Measurements from ENCODE around the gene TKTL1. TPM values are rescaled to one million over a fixed set of nuclear protein-coding genes. Genes with fewer than 3 reads are reported as not detected.

The TKTL1 gene
- polyA plus RNA-seq, 1 donor from 2014 or later = 0.14 TPM

DNA sequence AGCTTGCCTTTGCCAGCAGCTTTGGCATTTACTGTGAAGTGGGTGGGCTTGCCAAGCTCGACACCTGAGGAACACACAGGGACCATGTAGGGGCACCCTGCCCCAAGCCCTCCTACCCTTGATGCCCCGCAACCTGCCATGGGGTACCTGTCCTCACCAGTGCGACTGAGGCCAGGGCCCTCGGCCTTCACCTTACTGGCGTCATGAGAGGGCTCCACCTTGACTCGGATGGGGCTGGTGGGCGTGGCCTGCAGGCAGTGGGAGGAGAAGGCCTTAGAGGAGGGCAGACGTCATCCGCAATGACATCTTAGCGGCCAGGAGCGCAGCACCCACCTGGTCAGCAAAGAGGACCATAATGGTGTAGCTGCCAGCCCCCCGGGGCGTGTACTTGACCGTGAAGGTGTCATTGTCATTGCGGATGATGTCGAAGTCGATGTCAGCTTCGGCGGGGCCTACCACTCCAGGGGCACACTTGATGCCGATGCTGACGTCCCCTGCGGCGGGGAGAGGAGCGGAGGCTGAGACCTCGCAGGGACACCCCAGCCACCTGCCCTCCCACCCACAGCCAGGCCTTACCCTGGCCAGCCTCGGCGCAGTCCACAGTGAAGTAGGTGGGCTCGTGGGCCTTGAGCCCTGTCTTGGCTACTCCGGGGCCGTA, 66.6 kb downstream of the TKTL1 start:
- no peaks in the 10 kb centered on the region for H4K20me1 ChIP-seq (ENCODE audit: insufficient read depth)
- H2AFZ ChIP-seq (ENCODE audit: low read depth, low read length) = no peak overlapping the region
- no peaks in the 10 kb centered on the region for H3K9me2 ChIP-seq (ENCODE audit: insufficient read depth, low read length)
- H3K9ac ChIP-seq (ENCODE audit: low read length) = no peak overlapping the region
- H3F3A ChIP-seq (ENCODE audit: insufficient read depth, low read length, poor library complexity, severe bottlenecking) = no peaks in the 10 kb centered on the region
- TF ChIP-seq RAD21 (conservative IDR thresholded peaks at IDR 0.05) = no peak
- TF ChIP-seq EP300 (conservative IDR thresholded peaks at IDR 0.05; ENCODE audit: poor library complexity, severe bottlenecking) = no peak
- TF ChIP-seq, protein P1, sequence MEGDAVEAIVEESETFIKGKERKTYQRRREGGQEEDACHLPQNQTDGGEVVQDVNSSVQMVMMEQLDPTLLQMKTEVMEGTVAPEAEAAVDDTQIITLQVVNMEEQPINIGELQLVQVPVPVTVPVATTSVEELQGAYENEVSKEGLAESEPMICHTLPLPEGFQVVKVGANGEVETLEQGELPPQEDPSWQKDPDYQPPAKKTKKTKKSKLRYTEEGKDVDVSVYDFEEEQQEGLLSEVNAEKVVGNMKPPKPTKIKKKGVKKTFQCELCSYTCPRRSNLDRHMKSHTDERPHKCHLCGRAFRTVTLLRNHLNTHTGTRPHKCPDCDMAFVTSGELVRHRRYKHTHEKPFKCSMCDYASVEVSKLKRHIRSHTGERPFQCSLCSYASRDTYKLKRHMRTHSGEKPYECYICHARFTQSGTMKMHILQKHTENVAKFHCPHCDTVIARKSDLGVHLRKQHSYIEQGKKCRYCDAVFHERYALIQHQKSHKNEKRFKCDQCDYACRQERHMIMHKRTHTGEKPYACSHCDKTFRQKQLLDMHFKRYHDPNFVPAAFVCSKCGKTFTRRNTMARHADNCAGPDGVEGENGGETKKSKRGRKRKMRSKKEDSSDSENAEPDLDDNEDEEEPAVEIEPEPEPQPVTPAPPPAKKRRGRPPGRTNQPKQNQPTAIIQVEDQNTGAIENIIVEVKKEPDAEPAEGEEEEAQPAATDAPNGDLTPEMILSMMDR (IDR thresholded peaks at IDR 0.05; ENCODE audit: poor library complexity, severe bottlenecking) = no peak
- TF ChIP-seq EZH2 (IDR thresholded peaks at IDR 0.05; ENCODE audit: borderline replicate concordance, insufficient read depth, low read length, poor library complexity, severe bottlenecking) = no peak
- TF ChIP-seq SMC3 (conservative IDR thresholded peaks at IDR 0.05; ENCODE audit: poor library complexity) = no peak
- TF ChIP-seq POLR2AphosphoS5 (IDR thresholded peaks at IDR 0.05) = no peak
- no peak for TF ChIP-seq TAF1 (IDR thresholded peaks at IDR 0.05; ENCODE audit: low read depth)
- TF ChIP-seq MXI1 (conservative IDR thresholded peaks at IDR 0.05; ENCODE audit: poor library complexity, severe bottlenecking) = no peak
- TF ChIP-seq, protein P2, sequence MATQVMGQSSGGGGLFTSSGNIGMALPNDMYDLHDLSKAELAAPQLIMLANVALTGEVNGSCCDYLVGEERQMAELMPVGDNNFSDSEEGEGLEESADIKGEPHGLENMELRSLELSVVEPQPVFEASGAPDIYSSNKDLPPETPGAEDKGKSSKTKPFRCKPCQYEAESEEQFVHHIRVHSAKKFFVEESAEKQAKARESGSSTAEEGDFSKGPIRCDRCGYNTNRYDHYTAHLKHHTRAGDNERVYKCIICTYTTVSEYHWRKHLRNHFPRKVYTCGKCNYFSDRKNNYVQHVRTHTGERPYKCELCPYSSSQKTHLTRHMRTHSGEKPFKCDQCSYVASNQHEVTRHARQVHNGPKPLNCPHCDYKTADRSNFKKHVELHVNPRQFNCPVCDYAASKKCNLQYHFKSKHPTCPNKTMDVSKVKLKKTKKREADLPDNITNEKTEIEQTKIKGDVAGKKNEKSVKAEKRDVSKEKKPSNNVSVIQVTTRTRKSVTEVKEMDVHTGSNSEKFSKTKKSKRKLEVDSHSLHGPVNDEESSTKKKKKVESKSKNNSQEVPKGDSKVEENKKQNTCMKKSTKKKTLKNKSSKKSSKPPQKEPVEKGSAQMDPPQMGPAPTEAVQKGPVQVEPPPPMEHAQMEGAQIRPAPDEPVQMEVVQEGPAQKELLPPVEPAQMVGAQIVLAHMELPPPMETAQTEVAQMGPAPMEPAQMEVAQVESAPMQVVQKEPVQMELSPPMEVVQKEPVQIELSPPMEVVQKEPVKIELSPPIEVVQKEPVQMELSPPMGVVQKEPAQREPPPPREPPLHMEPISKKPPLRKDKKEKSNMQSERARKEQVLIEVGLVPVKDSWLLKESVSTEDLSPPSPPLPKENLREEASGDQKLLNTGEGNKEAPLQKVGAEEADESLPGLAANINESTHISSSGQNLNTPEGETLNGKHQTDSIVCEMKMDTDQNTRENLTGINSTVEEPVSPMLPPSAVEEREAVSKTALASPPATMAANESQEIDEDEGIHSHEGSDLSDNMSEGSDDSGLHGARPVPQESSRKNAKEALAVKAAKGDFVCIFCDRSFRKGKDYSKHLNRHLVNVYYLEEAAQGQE (IDR thresholded peaks at IDR 0.05; ENCODE audit: borderline replicate concordance) = no peak
- H3K36me3 ChIP-seq (ENCODE audit: insufficient read depth, low read length) = no peaks in the 10 kb centered on the region
- H3K27ac ChIP-seq (ENCODE audit: low read length) = no peak overlapping the region
- H3K4me2 ChIP-seq (ENCODE audit: low read length) = no peak overlapping the region
- H3K79me2 ChIP-seq (replicated peaks; ENCODE audit: insufficient read depth, low read length) = no peaks in the 10 kb centered on the region
- no peaks in the 10 kb centered on the region for H3K9me3 ChIP-seq (ENCODE audit: low read length)
- H3K4me3 ChIP-seq (ENCODE audit: low read length) = no peak overlapping the region
- no peaks in the 10 kb centered on the region for H3K27me3 ChIP-seq (ENCODE audit: insufficient read depth, low read depth, low read length)

GRCh38 chrX:154363706-154364439, 68.3 kb downstream of the TKTL1 start:
- H2AFZ ChIP-seq (ENCODE audit: low read depth, low read length) = no peak overlapping the region
- no peak overlapping the region for H3K9ac ChIP-seq (ENCODE audit: low read length)
- no peaks in the 10 kb centered on the region for H3K27me3 ChIP-seq (ENCODE audit: insufficient read depth, low read depth, low read length)
- H4K20me1 ChIP-seq (ENCODE audit: insufficient read depth) = no peaks in the 10 kb centered on the region
- TF ChIP-seq TAF1 (IDR thresholded peaks at IDR 0.05; ENCODE audit: low read depth) = no peak
- TF ChIP-seq RAD21 (conservative IDR thresholded peaks at IDR 0.05) = no peak
- TF ChIP-seq MXI1 (conservative IDR thresholded peaks at IDR 0.05; ENCODE audit: poor library complexity, severe bottlenecking) = no peak
- no peak overlapping the region for H3K4me3 ChIP-seq (ENCODE audit: low read length)
- no peaks in the 10 kb centered on the region for H3K9me2 ChIP-seq (ENCODE audit: insufficient read depth, low read length)
- no peaks in the 10 kb centered on the region for H3F3A ChIP-seq (ENCODE audit: insufficient read depth, low read length, poor library complexity, severe bottlenecking)
- no peaks in the 10 kb centered on the region for H3K9me3 ChIP-seq (ENCODE audit: low read length)
- H3K79me2 ChIP-seq (replicated peaks; ENCODE audit: insufficient read depth, low read length) = peaks cover 11% of the 10 kb centered on the region
- H3K27ac ChIP-seq (ENCODE audit: low read length) = no peak overlapping the region
- no peaks in the 10 kb centered on the region for H3K36me3 ChIP-seq (ENCODE audit: insufficient read depth, low read length)
- no peak overlapping the region for H3K4me2 ChIP-seq (ENCODE audit: low read length)

Data from neural cell (in vitro differentiated cells).